GM23338 (cell line): Measurements from ENCODE around the gene TRIM23. TPM values are rescaled to one million over a fixed set of nuclear protein-coding genes. Genes with fewer than 3 reads are reported as not detected.

Experiments used
- CREB1 ChIP-seq: fragments of 250-450 bp; sonication (Bioruptor Pico); IDR thresholded peaks from 2 replicates; pipeline ENCODE4 v1.5.0; 2020; ENCODE audit warnings: low read depth, mild to moderate bottlenecking, moderate library complexity
- CTCF ChIP-seq, 2 experiments: fragments of 200-600 bp in 1 of 2; sonication (generic) in 1 of 2; conservative IDR thresholded peaks; 2 replicates each; pipeline versions ENCODE4 v1.5.1 to v1.6.1; 2016 to 2017; ENCODE audit warnings: antibody characterized with exemption in 2 of 2, low read depth in 2 of 2, mild to moderate bottlenecking in 2 of 2, moderate library complexity in 1 of 2
- EZH2 ChIP-seq: fragments of 200-600 bp; sonication (generic); IDR thresholded peaks from one replicate; pipeline ENCODE4 v1.8.0; 2017; ENCODE audit warnings: antibody characterized with exemption, mild to moderate bottlenecking, low read depth; ENCODE audit not compliant: unreplicated experiment
- JUNB ChIP-seq: IDR thresholded peaks from one replicate; pipeline ENCODE4 v1.6.1; 2016; ENCODE audit warnings: antibody characterized with exemption; ENCODE audit not compliant: unreplicated experiment
- NANOG ChIP-seq: IDR thresholded peaks from 2 replicates; pipeline ENCODE4 v1.6.1; 2016; ENCODE audit warnings: antibody characterized with exemption, borderline replicate concordance
- REST ChIP-seq: IDR thresholded peaks from one replicate; pipeline ENCODE4 v1.6.1; 2018; ENCODE audit warnings: antibody characterized with exemption; ENCODE audit not compliant: unreplicated experiment
- ZNF331 ChIP-seq: fragments of 250-450 bp; sonication (Bioruptor Pico); IDR thresholded peaks from 2 replicates; pipeline ENCODE4 v1.5.0; 2020; ENCODE audit warnings: low read depth, mild to moderate bottlenecking, moderate library complexity
- polyA plus RNA-seq: library from polyadenylated mRNA; unstranded; fragments of >200 nt; fragmentation: Nextera tagmentation; extraction: Ambion mirVana; gene quantifications from 2 replicates; pipeline ENCODE4 v1.2.1, GENCODE V29; 2016
- total RNA-seq: library from RNA; depleted of rRNA; stranded (reverse); fragments of >200 nt; shearing (Covaris generic); gene quantifications from 2 replicates; pipeline ENCODE4 v1.2.3, GENCODE V29; 2014
- TF ChIP-seq, protein P1 (sequence below): fragments of 250-450 bp; sonication (Bioruptor Pico); IDR thresholded peaks from 2 replicates; pipeline ENCODE4 v1.5.0; 2020; ENCODE audit warnings: mild to moderate bottlenecking, moderate library complexity

TRIM23 gene
- total and polyA plus RNA-seq, 2 experiments from 2014 or later: 5.4 to 10.4 TPM

GRCh38 chr5:65556718-65557117, 67.4 kb downstream of the TRIM23 start (continued):
- TF ChIP-seq, protein P1, sequence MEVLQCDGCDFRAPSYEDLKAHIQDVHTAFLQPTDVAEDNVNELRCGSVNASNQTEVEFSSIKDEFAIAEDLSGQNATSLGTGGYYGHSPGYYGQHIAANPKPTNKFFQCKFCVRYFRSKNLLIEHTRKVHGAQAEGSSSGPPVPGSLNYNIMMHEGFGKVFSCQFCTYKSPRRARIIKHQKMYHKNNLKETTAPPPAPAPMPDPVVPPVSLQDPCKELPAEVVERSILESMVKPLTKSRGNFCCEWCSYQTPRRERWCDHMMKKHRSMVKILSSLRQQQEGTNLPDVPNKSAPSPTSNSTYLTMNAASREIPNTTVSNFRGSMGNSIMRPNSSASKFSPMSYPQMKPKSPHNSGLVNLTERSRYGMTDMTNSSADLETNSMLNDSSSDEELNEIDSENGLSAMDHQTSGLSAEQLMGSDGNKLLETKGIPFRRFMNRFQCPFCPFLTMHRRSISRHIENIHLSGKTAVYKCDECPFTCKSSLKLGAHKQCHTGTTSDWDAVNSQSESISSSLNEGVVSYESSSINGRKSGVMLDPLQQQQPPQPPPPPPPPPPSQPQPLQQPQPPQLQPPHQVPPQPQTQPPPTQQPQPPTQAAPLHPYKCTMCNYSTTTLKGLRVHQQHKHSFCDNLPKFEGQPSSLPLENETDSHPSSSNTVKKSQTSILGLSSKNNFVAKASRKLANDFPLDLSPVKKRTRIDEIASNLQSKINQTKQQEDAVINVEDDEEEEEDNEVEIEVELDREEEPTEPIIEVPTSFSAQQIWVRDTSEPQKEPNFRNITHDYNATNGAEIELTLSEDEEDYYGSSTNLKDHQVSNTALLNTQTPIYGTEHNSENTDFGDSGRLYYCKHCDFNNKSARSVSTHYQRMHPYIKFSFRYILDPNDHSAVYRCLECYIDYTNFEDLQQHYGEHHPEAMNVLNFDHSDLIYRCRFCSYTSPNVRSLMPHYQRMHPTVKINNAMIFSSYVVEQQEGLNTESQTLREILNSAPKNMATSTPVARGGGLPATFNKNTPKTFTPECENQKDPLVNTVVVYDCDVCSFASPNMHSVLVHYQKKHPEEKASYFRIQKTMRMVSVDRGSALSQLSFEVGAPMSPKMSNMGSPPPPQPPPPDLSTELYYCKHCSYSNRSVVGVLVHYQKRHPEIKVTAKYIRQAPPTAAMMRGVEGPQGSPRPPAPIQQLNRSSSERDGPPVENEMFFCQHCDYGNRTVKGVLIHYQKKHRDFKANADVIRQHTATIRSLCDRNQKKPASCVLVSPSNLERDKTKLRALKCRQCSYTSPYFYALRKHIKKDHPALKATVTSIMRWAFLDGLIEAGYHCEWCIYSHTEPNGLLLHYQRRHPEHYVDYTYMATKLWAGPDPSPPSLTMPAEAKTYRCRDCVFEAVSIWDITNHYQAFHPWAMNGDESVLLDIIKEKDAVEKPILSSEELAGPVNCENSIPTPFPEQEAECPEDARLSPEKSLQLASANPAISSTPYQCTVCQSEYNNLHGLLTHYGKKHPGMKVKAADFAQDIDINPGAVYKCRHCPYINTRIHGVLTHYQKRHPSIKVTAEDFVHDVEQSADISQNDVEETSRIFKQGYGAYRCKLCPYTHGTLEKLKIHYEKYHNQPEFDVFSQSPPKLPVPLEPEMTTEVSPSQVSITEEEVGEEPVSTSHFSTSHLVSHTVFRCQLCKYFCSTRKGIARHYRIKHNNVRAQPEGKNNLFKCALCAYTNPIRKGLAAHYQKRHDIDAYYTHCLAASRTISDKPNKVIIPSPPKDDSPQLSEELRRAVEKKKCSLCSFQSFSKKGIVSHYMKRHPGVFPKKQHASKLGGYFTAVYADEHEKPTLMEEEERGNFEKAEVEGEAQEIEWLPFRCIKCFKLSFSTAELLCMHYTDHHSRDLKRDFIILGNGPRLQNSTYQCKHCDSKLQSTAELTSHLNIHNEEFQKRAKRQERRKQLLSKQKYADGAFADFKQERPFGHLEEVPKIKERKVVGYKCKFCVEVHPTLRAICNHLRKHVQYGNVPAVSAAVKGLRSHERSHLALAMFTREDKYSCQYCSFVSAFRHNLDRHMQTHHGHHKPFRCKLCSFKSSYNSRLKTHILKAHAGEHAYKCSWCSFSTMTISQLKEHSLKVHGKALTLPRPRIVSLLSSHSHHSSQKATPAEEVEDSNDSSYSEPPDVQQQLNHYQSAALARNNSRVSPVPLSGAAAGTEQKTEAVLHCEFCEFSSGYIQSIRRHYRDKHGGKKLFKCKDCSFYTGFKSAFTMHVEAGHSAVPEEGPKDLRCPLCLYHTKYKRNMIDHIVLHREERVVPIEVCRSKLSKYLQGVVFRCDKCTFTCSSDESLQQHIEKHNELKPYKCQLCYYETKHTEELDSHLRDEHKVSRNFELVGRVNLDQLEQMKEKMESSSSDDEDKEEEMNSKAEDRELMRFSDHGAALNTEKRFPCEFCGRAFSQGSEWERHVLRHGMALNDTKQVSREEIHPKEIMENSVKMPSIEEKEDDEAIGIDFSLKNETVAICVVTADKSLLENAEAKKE (CRISPR knock-in tag): no peak
- TF ChIP-seq CTCF (conservative IDR thresholded peaks at IDR 0.05; ENCODE audit: low read depth in 2 of 2) (no peak), ZNF331 (CRISPR knock-in tag) (no peak), REST (no peak), JUNB (no peak), NANOG (no peak), CREB1 (CRISPR knock-in tag) (no peak), EZH2 (no peak)
